GM19328 (cell line): ENCODE measurements around the gene CDCA4.

Experiments used
- ATAC-seq: cut with Tn5 transposase; IDR thresholded peaks from one replicate; pipeline ENCODE4 v1.9.1; 2021; ENCODE audit warnings: mild to moderate bottlenecking, moderate library complexity; ENCODE audit not compliant: unreplicated experiment

CDCA4 gene

DNA sequence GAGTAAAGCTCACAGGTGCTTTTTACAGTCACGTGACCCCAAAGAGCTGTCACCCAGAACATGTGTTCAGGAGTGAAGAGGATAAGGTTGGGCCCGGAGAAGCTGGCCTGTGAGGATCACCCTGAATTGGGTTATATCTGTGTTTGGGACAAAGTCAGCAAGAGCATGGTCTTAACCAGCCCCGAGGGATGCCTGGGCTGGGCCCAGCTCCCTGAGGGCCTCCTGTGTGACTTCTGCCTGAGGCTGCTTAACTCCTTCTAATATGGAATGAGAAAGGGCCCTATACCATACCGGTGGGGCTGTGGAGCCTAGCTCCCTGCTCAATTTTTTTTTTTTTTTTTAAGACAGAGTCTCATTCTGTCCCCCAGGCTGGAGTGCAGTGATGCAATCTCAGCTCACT is 2.5 kb downstream of the CDCA4 start:
- no peak for ATAC-seq

- no peak for ATAC-seq
Measured at GRCh38 chr14:105015905-105016304, 5.0 kb downstream of the CDCA4 start.

DNA sequence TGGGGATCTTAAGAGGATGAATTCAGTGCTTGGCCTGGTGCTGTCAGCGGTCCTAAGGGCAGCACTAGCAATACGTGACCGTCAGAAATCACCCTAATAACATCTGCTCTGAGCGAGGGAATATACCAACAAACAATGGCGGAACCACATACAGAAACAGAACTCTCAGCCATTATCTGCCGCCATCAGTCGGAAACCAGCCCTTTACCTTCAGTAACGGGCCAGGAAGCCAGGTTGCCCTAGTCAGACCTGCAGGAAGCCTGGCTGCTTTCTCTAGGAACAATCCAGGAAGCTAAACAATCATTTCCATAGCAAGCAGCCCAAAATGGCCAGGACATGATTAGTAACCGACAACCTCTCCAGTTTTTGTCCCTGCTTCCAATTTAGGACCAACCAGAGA is 5.6 kb downstream of the CDCA4 start:
- ATAC-seq, result no peak

DNA sequence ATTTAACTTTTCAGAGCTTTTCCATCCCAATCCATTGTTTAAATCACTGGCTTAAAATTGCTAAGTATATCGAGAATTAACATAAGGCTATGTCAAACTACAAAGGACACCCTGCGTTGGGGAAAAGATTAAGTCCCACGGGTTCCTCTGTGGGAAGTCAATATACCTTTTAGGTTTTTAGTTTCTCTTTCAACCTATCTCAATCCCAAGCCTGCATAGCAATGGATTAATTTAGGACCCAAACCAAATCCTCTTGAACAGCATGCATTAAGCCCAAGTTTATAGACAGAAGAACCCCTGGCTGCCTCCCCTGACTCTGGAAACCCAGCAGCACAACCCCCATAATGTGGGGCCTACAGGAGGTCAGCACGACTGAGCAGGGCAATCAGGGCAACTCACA is 6.3 kb downstream of the CDCA4 start:
- ATAC-seq, result no peak

DNA sequence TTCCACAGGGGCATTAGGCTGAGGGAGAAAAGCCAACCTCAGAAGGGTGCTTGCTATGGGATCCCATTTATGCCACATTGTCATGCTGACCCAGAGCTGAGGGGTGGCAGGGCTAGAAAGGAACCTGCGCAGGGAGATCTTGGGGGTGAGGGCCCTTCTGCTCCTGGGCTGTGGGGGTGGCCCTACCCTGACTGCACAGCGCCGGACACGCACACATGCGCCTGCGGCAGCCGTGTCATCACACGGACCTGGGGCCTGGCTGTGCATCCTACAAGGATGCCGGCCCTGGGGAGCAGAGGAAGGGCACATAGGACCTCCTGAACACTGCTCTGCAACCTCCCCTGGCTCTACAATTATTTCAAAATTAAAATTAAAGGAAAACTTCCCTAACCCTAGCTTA is 6.9 kb downstream of the CDCA4 start:
- ATAC-seq, result no peak

DNA sequence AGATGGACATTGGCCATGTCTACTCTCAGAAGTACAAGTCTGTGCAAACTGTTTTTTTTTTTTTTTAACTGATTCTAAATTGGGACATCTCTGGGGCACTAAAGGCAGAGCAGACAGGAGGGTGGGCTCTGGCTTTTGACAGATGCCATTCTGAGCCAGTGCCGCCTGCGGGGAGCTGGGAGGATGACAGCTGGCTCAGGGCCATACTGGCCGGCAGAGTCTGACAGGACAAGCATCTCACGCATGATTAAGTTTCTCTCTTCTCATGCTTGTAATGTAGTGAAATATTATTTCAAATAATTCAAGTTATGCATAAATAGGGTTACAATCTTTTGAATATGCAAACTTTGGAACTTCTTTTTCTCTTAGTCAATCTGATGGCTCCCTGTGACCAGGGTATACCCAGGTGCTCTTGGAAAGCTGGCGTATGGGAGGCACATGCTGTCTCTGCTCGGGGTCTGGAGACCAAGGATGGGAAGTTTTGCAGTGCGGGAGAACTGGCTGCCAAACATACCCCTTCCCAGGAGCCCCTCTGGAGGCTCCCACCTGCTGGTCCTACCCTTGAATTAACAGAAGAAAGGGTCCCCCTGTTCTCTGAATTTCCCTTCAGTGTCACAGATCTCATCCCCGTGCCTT is 7.6 kb downstream of the CDCA4 start:
- no peak for ATAC-seq

DNA sequence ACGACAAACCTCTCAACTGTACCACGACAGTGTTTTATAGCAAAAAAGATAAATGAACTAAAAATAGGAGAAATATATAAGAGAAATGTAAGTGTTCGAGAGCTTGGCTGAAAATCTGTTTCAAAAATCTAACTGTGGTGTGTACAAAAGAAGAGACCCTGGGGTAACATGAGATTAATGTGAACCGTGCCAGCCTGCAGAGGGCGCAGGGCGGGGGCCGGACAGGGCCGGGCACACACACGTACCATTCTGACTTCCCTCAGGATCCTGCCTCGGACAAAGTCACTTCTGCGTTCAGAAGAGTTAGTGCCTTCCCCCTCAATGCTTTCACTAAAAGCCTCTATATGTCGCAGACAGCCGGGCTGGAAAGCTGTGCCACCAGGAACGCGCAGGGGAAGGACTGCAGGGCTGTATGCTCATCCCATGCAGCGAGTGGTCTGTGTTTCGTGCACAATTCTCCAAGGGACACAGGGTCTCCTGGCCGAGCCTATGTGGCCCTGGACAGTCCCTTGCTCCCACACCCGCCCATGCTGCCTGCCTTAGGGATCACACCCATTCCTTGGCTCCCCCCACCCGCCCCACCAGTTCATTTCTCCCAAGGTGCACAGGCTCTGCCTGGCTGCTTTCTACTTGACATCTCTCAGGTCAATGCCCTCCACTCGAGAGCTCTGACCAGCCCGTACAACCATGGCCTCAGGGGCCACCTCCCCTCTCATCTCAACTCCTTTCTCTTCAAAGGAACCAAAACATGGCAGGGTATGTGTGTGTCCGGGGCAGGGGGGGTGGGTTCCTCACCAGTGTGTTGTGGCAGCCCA is 8.5 kb downstream of the CDCA4 start:
- no peak for ATAC-seq

DNA sequence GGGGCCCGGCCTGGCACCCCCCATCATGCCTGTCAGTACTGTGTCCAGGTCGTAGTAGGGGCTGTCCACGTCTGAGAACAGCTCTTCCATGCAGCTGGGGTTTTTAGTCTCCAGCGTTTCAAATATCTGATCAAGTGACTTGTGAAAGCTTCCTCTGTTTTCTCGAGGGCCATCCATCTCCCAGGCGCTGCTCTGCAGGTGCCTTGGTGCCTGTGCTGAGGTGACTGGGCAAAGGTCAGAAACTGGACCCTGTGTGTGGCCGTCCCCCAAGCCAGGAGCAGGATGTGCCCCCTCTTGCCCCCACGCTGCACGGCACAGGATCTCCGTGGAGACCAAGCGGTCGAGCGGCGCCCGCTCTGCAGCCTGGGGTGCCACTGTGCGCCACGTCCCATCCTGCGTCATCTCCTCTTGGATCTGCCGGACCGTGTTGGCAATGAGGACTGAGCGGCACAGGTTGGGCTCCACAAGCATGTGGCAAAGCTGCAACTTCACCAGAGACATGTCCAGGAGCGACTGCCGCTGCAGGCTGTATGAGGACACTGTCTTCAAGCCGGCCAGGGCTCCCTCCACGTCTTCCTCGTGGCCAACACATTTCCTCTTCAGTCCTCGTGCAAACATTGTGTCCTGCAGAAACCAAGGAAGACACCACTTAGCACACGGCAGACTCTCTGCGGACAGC is 9.4 kb downstream of the CDCA4 start:
- ATAC-seq, result no peak

GRCh38 chr14:105010891-105011291 is 10.0 kb downstream of the CDCA4 start:
- ATAC-seq, result no peak

- no peak for ATAC-seq
Measured at GRCh38 chr14:105010106-105010505, 10.8 kb downstream of the CDCA4 start.

GRCh38 chr14:105007593-105008264 is 13.2 kb downstream of the CDCA4 start:
- no peak for ATAC-seq

DNA sequence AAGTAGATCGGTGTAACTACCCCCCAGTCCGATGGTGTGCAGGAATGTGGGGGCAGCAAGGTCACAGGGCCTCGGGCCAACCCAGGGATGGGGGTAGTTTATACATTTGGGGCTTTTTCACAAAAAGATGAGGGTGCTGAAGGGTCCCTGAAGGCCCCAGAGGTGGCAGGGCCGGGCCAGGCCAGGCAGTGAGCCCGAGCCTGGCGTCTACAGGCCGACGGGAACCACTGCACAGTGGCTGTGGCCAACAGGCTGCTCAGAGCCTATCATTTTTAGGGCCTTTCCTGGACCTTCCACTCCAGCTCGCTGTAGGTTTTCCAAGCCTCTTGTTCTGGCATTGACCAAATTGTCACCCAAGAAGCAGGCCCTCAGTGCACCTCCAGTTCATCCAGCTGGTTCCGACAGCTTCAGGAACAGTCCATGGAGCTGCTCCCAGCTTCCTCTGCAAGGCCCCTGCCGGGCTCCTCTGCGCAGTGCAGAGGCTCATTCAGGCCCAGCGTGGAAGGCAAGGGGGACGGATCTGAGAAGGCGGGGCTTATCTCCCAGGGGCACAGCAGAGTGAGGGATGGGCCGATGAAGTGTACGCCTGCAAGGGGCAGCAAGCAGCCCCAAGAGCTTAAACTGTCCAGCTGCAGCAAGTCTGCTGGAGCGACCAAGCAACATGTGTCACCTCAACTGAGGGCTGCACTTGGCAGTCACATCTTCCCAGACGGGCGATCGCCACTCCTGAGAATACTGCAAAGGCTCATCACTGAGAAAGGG is 13.9 kb downstream of the CDCA4 start:
- ATAC-seq, result no peak

DNA sequence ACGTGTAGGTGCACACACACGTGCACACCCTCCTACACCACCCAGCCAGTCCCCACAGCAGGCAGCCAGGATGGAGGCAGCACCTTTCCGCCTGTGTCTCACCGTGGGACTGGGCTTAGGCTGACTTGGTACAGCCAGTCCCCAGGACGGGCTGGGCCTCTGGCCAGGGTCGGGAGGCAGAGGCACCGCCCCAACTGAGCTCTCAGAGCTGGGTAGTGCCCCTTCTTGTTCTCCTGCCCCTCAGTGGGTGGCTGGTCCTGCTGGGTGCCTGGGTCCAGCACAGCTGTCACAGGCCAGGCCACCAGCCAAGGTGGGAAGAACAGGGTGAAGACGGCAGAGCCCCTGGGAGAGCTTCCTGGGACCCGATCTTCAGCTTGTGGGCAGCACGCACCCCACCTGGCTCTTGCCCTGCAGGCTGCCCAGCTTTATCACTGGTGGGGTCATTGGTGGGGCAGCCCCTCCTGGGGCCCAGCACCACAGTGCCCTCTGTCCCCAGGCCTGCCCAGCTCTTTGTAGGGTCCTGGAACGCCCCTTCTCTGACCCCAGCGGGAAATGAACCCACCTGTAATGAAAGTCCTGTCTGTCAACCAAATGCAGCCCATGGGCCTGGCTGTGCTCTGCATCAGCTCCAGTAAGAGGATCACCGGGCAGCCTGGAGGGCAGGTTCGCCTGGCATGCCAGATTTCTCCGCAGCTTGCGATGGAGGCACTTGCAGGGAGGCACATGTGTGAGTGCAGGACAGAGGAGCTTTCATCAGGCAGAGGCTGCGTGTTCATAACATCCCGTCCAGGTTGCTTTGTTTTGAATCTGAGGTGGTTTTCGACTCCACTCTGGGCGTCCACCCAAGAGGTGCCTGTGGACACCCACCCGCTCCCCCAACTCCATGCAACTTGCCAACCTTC is 14.7 kb downstream of the CDCA4 start:
- no peak for ATAC-seq

DNA sequence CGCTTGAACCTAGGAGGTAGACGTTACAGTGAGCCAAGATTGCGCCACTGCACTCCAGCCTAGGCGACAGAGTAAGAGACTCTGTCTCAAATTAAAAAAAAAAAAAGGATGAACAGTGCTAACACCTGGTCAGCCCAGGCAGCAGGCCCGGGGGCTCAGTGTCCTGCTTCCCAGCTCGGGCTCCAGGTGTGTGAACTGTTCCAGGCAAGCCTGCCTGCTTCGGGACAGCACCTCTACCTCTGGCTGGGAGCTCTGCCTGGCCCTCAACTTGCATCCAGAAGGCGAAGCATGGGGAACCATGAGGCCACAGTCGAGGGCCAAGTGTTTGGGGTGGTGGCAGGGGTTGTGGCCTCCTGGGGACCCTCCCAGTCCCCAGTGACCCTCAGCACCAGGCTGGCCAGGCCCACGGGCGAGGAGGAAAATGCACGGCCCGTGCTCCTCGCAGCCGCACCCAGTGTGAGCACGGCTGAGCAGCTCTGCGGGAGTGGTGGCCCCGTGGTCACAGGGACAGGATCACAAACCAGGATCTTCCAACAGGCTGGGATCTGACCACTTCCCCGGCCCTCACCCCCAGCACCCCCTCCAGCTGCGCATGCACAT is 15.5 kb downstream of the CDCA4 start:
- no peak for ATAC-seq

DNA sequence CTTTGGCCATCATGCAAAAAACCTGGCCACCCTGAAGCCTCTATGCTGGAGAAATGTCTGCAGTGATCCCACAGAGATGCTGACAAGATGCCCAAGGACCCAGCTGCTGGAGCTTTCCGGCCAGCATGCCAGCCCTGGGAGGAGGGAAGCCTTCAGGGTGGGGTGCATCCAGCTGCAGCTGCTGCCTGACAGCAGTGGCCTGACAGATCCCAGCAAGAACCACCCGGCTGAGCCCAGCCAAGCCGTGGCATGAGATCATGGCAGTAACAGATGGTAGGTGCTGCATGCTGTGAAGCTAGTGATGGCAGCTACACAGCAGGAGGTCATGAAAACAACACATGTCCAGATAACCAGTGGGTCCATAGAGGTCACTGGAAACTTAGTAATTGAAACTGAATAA is 21.5 kb downstream of the CDCA4 start:
- ATAC-seq, result no peak

- no peak for ATAC-seq
Measured at GRCh38 chr14:104998801-104999200, 22.1 kb downstream of the CDCA4 start.

DNA sequence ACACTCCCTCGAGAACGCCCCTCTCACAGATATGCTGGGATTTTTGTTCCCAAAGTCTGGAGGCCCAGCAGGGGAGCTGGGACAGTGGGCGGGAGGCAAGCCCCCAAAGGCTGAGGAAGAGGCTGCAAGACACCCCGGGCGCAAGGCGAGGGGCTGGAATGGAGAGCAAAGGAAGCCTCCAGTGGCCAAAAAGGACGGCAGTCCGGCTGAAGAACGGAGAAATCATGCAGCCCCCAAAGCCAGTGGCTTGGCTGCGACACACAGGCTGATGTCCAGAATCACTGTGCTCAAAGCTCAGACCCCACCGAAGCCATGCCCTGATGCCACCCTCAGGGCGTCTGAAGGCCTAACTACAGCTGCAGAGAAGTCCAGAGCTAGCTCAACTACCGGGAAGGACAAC is 24.4 kb downstream of the CDCA4 start:
- ATAC-seq, result no peak

DNA sequence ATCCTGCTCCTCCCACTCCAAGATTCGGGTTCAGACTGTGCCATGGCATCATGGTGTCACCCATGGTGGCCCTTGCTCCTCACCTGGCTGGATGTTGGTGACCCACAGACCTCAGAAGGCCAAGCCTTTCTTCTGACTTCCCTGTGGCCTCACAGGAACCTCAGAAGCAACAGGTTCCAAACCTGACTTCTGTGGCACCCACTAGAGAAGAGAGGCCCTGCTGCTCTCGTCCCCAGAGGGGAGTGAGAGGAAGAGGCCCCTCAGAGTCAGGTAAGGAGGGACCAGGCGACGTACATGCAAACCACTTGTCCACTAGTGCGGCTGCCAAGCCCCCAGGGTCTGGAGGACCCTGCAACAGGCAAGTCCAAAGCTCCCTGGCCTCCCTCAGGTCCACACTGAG is 24.9 kb downstream of the CDCA4 start:
- no peak for ATAC-seq

DNA sequence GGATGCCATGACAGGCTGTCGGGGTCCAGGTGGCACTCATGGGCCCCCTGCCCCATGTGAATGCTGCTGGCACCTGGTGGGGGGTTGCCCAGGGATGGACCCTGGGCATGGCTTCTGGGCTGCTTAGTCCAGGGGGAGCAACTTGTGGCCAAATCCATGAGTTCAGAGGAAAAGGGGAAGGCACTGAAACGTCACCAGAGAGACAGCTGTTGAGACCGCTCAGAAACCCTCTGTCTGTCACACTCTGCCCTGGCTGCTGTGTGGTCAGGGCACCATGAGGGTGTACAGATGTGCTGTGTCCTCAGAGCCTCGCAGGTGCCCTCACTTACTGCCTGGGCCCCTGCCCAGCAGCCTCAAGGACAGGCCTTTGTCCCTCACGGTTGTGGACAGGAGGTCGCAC is 25.9 kb downstream of the CDCA4 start:
- ATAC-seq, result no peak
